C4-2B (cell line): Measurements from ENCODE around the gene KRT85.
A peak's percentile ranks its signal among the peaks of the same experiment; 100 is the strongest.

ENCODE experiments used
- H3K27ac ChIP-seq: fragments of 450-650 bp; 2 replicates; pipeline ENCODE4 v1.5.1; 2017
- CTCF ChIP-seq: fragments of 450-650 bp; conservative IDR thresholded peaks from 2 replicates; pipeline ENCODE4 v1.5.1; 2017; ENCODE audit warnings: mild to moderate bottlenecking
- ZFX ChIP-seq: fragments of 450-650 bp; IDR thresholded peaks from 2 replicates; pipeline ENCODE4 v1.6.1; 2017

The KRT85 gene

GRCh38 chr12:52347551-52348510 lies 19.4 kb downstream of the KRT85 start:
- TF ChIP-seq CTCF (no peak), ZFX (no peak)
- no peak overlapping the region for H3K27ac ChIP-seq

GRCh38 chr12:52347016-52347415 lies 20.3 kb downstream of the KRT85 start:
- no peak overlapping the region for H3K27ac ChIP-seq
- TF ChIP-seq ZFX (no peak), CTCF (no peak)

GRCh38 chr12:52346593-52346992 lies 20.7 kb downstream of the KRT85 start:
- H3K27ac ChIP-seq = no peak overlapping the region
- TF ChIP-seq CTCF = no peak

- peak overlapping the region; percentile 7; the same call in 1 of the 2 replicates for H3K27ac ChIP-seq
Measured at GRCh38 chr12:52345041-52345440, 22.2 kb downstream of the KRT85 start.

- TF ChIP-seq ZFX (no peak), CTCF (no peak)
Measured at GRCh38 chr12:52344111-52344510, 23.2 kb downstream of the KRT85 start.

GRCh38 chr12:52343550-52343949 lies 23.7 kb downstream of the KRT85 start:
- no peak for TF ChIP-seq CTCF
- no peak for TF ChIP-seq ZFX
- no peak overlapping the region for H3K27ac ChIP-seq

More at GRCh38 chr12:52344111-52344510, 23.2 kb downstream of the KRT85 start:
- no peak overlapping the region for H3K27ac ChIP-seq

GRCh38 chr12:52342781-52343490 lies 24.3 kb downstream of the KRT85 start:
- no peak overlapping the region for H3K27ac ChIP-seq
- TF ChIP-seq CTCF (no peak), ZFX (no peak)
